ENCODE measurements around the gene INPP4A. TPM values are rescaled to one million over a fixed set of nuclear protein-coding genes. Genes with fewer than 3 reads are reported as not detected.

INPP4A gene
- total and polyA plus RNA-seq, 2 of the 13 experiments (the other 11 are each of a cell fraction or from before 2014, with no cell fraction given), result 10.1 to 10.9 TPM

- TF ChIP-seq RFX3 (CRISPR knock-in tag; IDR thresholded peaks at IDR 0.05) (no peak), SMC3 (IDR thresholded peaks at IDR 0.05; ENCODE audit: low read length) (no peak), KLF6 (CRISPR knock-in tag; IDR thresholded peaks at IDR 0.05) (no peak), BCL3 (CRISPR knock-in tag; IDR thresholded peaks at IDR 0.05) (no peak), SKI (IDR thresholded peaks at IDR 0.05; ENCODE audit: partially characterized antibody) (peak; percentile 84), ZSCAN25 (CRISPR knock-in tag; IDR thresholded peaks at IDR 0.05) (no peak), ZNF619 (CRISPR knock-in tag; IDR thresholded peaks at IDR 0.05) (0 out of 2 replicates have a peak, but pooled peaks have one; percentile 52), ZNF557 (CRISPR knock-in tag; IDR thresholded peaks at IDR 0.05) (no peak), ZNF550 (CRISPR knock-in tag; IDR thresholded peaks at IDR 0.05; ENCODE audit: borderline replicate concordance) (no peak), REXO4 (CRISPR knock-in tag; IDR thresholded peaks at IDR 0.05; ENCODE audit: borderline replicate concordance) (no peak), KAT8 (CRISPR knock-in tag; IDR thresholded peaks at IDR 0.05) (peak; percentile 54; the same call in 1 of the 2 replicates), PRDM15 (CRISPR knock-in tag; IDR thresholded peaks at IDR 0.05) (0 out of 2 replicates have a peak, but pooled peaks have one; percentile 46), ZNF430 (CRISPR knock-in tag; IDR thresholded peaks at IDR 0.05) (peak; percentile 18; the same call in 1 of the 2 replicates)
- TF ChIP-seq, protein P1, sequence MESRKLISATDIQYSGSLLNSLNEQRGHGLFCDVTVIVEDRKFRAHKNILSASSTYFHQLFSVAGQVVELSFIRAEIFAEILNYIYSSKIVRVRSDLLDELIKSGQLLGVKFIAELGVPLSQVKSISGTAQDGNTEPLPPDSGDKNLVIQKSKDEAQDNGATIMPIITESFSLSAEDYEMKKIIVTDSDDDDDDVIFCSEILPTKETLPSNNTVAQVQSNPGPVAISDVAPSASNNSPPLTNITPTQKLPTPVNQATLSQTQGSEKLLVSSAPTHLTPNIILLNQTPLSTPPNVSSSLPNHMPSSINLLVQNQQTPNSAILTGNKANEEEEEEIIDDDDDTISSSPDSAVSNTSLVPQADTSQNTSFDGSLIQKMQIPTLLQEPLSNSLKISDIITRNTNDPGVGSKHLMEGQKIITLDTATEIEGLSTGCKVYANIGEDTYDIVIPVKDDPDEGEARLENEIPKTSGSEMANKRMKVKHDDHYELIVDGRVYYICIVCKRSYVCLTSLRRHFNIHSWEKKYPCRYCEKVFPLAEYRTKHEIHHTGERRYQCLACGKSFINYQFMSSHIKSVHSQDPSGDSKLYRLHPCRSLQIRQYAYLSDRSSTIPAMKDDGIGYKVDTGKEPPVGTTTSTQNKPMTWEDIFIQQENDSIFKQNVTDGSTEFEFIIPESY (CRISPR knock-in tag; IDR thresholded peaks at IDR 0.05), result no peak
- TF ChIP-seq, protein P2, sequence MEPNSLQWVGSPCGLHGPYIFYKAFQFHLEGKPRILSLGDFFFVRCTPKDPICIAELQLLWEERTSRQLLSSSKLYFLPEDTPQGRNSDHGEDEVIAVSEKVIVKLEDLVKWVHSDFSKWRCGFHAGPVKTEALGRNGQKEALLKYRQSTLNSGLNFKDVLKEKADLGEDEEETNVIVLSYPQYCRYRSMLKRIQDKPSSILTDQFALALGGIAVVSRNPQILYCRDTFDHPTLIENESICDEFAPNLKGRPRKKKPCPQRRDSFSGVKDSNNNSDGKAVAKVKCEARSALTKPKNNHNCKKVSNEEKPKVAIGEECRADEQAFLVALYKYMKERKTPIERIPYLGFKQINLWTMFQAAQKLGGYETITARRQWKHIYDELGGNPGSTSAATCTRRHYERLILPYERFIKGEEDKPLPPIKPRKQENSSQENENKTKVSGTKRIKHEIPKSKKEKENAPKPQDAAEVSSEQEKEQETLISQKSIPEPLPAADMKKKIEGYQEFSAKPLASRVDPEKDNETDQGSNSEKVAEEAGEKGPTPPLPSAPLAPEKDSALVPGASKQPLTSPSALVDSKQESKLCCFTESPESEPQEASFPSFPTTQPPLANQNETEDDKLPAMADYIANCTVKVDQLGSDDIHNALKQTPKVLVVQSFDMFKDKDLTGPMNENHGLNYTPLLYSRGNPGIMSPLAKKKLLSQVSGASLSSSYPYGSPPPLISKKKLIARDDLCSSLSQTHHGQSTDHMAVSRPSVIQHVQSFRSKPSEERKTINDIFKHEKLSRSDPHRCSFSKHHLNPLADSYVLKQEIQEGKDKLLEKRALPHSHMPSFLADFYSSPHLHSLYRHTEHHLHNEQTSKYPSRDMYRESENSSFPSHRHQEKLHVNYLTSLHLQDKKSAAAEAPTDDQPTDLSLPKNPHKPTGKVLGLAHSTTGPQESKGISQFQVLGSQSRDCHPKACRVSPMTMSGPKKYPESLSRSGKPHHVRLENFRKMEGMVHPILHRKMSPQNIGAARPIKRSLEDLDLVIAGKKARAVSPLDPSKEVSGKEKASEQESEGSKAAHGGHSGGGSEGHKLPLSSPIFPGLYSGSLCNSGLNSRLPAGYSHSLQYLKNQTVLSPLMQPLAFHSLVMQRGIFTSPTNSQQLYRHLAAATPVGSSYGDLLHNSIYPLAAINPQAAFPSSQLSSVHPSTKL (CRISPR knock-in tag; IDR thresholded peaks at IDR 0.05), result no peak; the same call in 1 of the 2 replicates
- TF ChIP-seq, protein P3, sequence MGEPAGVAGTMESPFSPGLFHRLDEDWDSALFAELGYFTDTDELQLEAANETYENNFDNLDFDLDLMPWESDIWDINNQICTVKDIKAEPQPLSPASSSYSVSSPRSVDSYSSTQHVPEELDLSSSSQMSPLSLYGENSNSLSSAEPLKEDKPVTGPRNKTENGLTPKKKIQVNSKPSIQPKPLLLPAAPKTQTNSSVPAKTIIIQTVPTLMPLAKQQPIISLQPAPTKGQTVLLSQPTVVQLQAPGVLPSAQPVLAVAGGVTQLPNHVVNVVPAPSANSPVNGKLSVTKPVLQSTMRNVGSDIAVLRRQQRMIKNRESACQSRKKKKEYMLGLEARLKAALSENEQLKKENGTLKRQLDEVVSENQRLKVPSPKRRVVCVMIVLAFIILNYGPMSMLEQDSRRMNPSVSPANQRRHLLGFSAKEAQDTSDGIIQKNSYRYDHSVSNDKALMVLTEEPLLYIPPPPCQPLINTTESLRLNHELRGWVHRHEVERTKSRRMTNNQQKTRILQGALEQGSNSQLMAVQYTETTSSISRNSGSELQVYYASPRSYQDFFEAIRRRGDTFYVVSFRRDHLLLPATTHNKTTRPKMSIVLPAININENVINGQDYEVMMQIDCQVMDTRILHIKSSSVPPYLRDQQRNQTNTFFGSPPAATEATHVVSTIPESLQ (CRISPR knock-in tag; conservative IDR thresholded peaks at IDR 0.05), result no peak
These were observed at the start of gene INPP4A (continued) for GRCh38 chr2:98444436-98445176.
